SK-N-SH (cell line): Measurements from ENCODE around the gene MRGPRG.

Experiments
- EZH2phosphoT487 ChIP-seq: fragments of 200-600 bp; sonication (generic); IDR thresholded peaks from 2 replicates; pipeline ENCODE4 v1.6.1; 2017; ENCODE audit warnings: low read depth, mixed run types, mild to moderate bottlenecking, antibody characterized with exemption, moderate library complexity, borderline replicate concordance
- GABPA ChIP-seq: IDR thresholded peaks from 2 replicates; pipeline ENCODE4 v1.4.0; 2012; ENCODE audit warnings: low read depth, mild to moderate bottlenecking
- POLR2AphosphoS5 ChIP-seq: IDR thresholded peaks from 2 replicates; pipeline ENCODE4 v1.6.1; 2012; ENCODE audit warnings: low read depth, low read length
- SIN3A ChIP-seq: IDR thresholded peaks from 2 replicates; pipeline ENCODE4 v1.6.1; 2012; ENCODE audit warnings: low read depth, mild to moderate bottlenecking, low read length, moderate library complexity, borderline replicate concordance
- TAF1 ChIP-seq: IDR thresholded peaks from 2 replicates; pipeline ENCODE4 v1.6.1; 2012; ENCODE audit warnings: low read depth, mild to moderate bottlenecking, low read length, moderate library complexity, borderline replicate concordance
- TF ChIP-seq, protein P1 (sequence below): fragments of 200-600 bp; sonication (generic); IDR thresholded peaks from 2 replicates; pipeline ENCODE4 v1.6.1; 2017; ENCODE audit warnings: antibody characterized with exemption, mild to moderate bottlenecking, moderate library complexity

DNA sequence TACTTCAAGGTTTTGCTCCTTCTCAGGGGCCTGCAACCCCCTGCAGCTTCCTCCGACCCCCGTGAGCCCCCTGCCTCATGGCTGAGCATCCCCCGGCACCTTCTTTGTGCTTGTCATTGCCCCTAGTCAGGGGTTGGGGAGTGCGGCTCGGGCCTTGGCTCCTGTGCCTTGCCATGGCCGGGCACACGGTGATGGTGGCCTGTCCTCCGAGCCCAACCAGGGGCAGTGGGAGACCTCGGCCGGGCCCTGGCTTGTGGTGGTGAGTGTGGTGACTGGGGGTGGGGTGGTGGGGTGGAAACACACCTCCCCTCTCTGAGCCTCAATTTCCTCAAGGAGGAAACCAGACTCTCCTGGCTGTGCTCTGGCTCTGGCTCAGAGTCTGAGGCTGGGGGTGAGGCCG, 1.5 kb upstream of the MRGPRG start:
- TF ChIP-seq, protein P1, sequence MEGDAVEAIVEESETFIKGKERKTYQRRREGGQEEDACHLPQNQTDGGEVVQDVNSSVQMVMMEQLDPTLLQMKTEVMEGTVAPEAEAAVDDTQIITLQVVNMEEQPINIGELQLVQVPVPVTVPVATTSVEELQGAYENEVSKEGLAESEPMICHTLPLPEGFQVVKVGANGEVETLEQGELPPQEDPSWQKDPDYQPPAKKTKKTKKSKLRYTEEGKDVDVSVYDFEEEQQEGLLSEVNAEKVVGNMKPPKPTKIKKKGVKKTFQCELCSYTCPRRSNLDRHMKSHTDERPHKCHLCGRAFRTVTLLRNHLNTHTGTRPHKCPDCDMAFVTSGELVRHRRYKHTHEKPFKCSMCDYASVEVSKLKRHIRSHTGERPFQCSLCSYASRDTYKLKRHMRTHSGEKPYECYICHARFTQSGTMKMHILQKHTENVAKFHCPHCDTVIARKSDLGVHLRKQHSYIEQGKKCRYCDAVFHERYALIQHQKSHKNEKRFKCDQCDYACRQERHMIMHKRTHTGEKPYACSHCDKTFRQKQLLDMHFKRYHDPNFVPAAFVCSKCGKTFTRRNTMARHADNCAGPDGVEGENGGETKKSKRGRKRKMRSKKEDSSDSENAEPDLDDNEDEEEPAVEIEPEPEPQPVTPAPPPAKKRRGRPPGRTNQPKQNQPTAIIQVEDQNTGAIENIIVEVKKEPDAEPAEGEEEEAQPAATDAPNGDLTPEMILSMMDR = no peak
- TF ChIP-seq SIN3A = no peak
- TF ChIP-seq GABPA = no peak
- TF ChIP-seq EZH2phosphoT487 = no peak
- TF ChIP-seq POLR2AphosphoS5 = no peak
- TF ChIP-seq TAF1 = no peak
